IMR-90 (cell line): Measurements from ENCODE around the gene ZNF630. TPM values are rescaled to one million over a fixed set of nuclear protein-coding genes. Genes with fewer than 3 reads are reported as not detected.

Source experiments
- ATAC-seq: fragments of 200-7000 bp; cut with Tn5 transposase; 2 replicates; pipeline ENCODE4 v1.9.1; 2020; ENCODE audit warnings: low read depth, mild to moderate bottlenecking, moderate library complexity
- BruUV-seq: library from RNA; stranded (reverse); fragments of 400-500 nt; replicated peaks from 2 replicates; lab custom pipeline; 2021; lab: Mats Ljungman, UMichigan
- CTCF ChIA-PET: fragments of 300-600 bp; formaldehyde crosslinking; extraction: SDS; loops from one replicate; lab custom pipeline; 2021; ENCODE audit warnings: antibody characterized with exemption; lab: Yijun Ruan, JAX
- POLR2A ChIA-PET: fragments of 300-600 bp; sonication (Branson Sonifier 250); formaldehyde crosslinking; loops from one replicate; lab custom pipeline; 2022; ENCODE audit warnings: antibody characterized with exemption; ENCODE audit not compliant: unreplicated experiment; lab: Charles Lee
- DNase-seq: peaks from one replicate; pipeline ENCODE4 v3.0.0; 2013
- H2AFZ ChIP-seq: replicated peaks from 2 replicates; pipeline ENCODE3; 2013; ENCODE audit warnings: low read length, mild to moderate bottlenecking; ENCODE audit not compliant: poor library complexity
- H2AK5ac ChIP-seq: 2 replicates; pipeline ENCODE4 v1.6.1; 2013; ENCODE audit warnings: low read depth, low read length, inconsistent platforms
- H2AK9ac ChIP-seq: replicated peaks from 2 replicates; pipeline ENCODE3; 2013; ENCODE audit warnings: mild to moderate bottlenecking, low read depth, low read length, moderate library complexity; ENCODE audit not compliant: poor library complexity
- H2BK120ac ChIP-seq: 2 replicates; pipeline ENCODE4 v1.6.1; 2013; ENCODE audit warnings: low read depth, low read length, inconsistent platforms
- H2BK15ac ChIP-seq: 3 replicates; pipeline ENCODE4 v1.6.1; 2013; ENCODE audit warnings: low read depth, low read length, inconsistent platforms
- H2BK20ac ChIP-seq: 2 replicates; pipeline ENCODE4 v1.6.1; 2013; ENCODE audit warnings: low read depth, mild to moderate bottlenecking, inconsistent platforms, low read length, moderate library complexity
- H2BK5ac ChIP-seq: 2 replicates; pipeline ENCODE4 v1.6.1; 2013; ENCODE audit warnings: mild to moderate bottlenecking, low read depth, low read length, inconsistent platforms; ENCODE audit not compliant: poor library complexity, severe bottlenecking
- H3K14ac ChIP-seq: replicated peaks from 2 replicates; pipeline ENCODE4 v1.6.1; 2013; ENCODE audit warnings: low read depth, low read length, inconsistent platforms
- H3K18ac ChIP-seq: 2 replicates; pipeline ENCODE4 v1.6.1; 2013; ENCODE audit warnings: low read depth, low read length, control low read depth
- H3K23ac ChIP-seq: 2 replicates; pipeline ENCODE4 v1.6.1; 2013; ENCODE audit warnings: low read depth, low read length, inconsistent platforms
- H3K27ac ChIP-seq: 2 replicates; pipeline ENCODE4 v1.5.1; 2013; ENCODE audit warnings: mild to moderate bottlenecking, control low read depth, low read length; ENCODE audit not compliant: insufficient read depth
- H3K27me3 ChIP-seq: 2 replicates; pipeline ENCODE4 v1.6.1; 2013; ENCODE audit warnings: low read length; ENCODE audit not compliant: control insufficient read depth, insufficient read depth
- H3K36me3 ChIP-seq: 2 replicates; pipeline ENCODE4 v1.6.1; 2013; ENCODE audit warnings: low read length, mixed read lengths; ENCODE audit not compliant: control insufficient read depth, insufficient read depth
- H3K4ac ChIP-seq: 2 replicates; pipeline ENCODE4 v1.6.1; 2013; ENCODE audit warnings: low read depth, low read length, inconsistent platforms
- H3K4me1 ChIP-seq: 2 replicates; pipeline ENCODE4 v1.6.1; 2013; ENCODE audit warnings: low read length, mixed read lengths; ENCODE audit not compliant: control insufficient read depth, insufficient read depth
- H3K4me2 ChIP-seq: 2 replicates; pipeline ENCODE4 v1.6.1; 2013; ENCODE audit warnings: low read depth, mild to moderate bottlenecking, control low read depth, low read length, moderate library complexity
- H3K4me3 ChIP-seq: 2 replicates; pipeline ENCODE4 v1.5.1; 2013; ENCODE audit warnings: low read depth, mild to moderate bottlenecking, control low read depth, low read length, moderate library complexity; ENCODE audit not compliant: insufficient read depth
- H3K56ac ChIP-seq: 2 replicates; pipeline ENCODE4 v1.6.1; 2013; ENCODE audit warnings: low read length, inconsistent platforms; ENCODE audit not compliant: insufficient read depth; ENCODE audit errors: extremely low read depth
- H3K79me1 ChIP-seq, 2 experiments: 2 replicates each; pipeline ENCODE4 v1.6.1; 2013; ENCODE audit warnings: low read length in 2 of 2, inconsistent platforms in 1 of 2, low read depth in 1 of 2
- H3K9ac ChIP-seq: 2 replicates; pipeline ENCODE4 v1.6.1; 2013; ENCODE audit warnings: low read depth, low read length, control low read depth
- H3K9me1 ChIP-seq: 2 replicates; pipeline ENCODE4 v1.6.1; 2013; ENCODE audit warnings: low read length, inconsistent platforms; ENCODE audit not compliant: insufficient read depth
- H3K9me3 ChIP-seq: 2 replicates; pipeline ENCODE4 v1.6.1; 2013; ENCODE audit warnings: low read length; ENCODE audit not compliant: control insufficient read depth, insufficient read depth
- H4K20me1 ChIP-seq: 2 replicates; pipeline ENCODE4 v1.6.1; 2013; ENCODE audit warnings: low read length, inconsistent platforms; ENCODE audit not compliant: insufficient read depth
- H4K5ac ChIP-seq: 2 replicates; pipeline ENCODE4 v1.6.1; 2013; ENCODE audit warnings: mild to moderate bottlenecking, low read depth, low read length, control low read depth
- H4K8ac ChIP-seq, 2 experiments: 2 replicates each; pipeline ENCODE4 v1.6.1; 2013; ENCODE audit warnings: low read depth in 2 of 2, low read length in 2 of 2, control low read depth in 1 of 2, inconsistent platforms in 1 of 2
- H4K91ac ChIP-seq: 2 replicates; pipeline ENCODE4 v1.6.1; 2013; ENCODE audit warnings: low read depth, low read length, inconsistent platforms; ENCODE audit not compliant: insufficient read depth
- CEBPB ChIP-seq: IDR thresholded peaks from 2 replicates; pipeline ENCODE4 v1.6.1; 2012; ENCODE audit warnings: low read depth, low read length, improper control_type of control experiment
- RAD21 ChIP-seq: IDR thresholded peaks from 2 replicates; pipeline ENCODE4 v1.6.1; 2012; ENCODE audit warnings: low read length, improper control_type of control experiment
- WGBS, 2 experiments: methylation state at CpG; one replicate each; pipeline versions ENCODE4 v1.1.5 to v1.1.7; 2013; ENCODE audit warnings: missing lambda C conversion rate in 2 of 2; ENCODE audit not compliant: insufficient read length in 1 of 2; ENCODE audit errors: extremely low coverage in 2 of 2; 5-methylcytosine and 5-hydroxymethylcytosine counted together
- dilution Hi-C: fragments of 300-500 bp; cut with HindIII; formaldehyde crosslinking; loops from one replicate; pipeline ENCODE4 v1.14.3; 2018; ENCODE audit warnings: low sequenced_read_pairs; ENCODE audit not compliant: unreplicated experiment
- in situ Hi-C: fragments of 300-500 bp; cut with MboI; formaldehyde crosslinking; loops from 3 replicates; pipeline ENCODE4 v1.14.3; 2019; ENCODE audit warnings: low sequenced_read_pairs, inconsistent platforms, mixed read lengths
- intact Hi-C: fragments of 100-400 bp; cut with micrococcal nuclease; formaldehyde crosslinking; loops from 2 replicates; pipeline ENCODE4 v1.10.0; 2022
- polyA plus RNA-seq, 3 experiments: library from polyadenylated mRNA; depleted of rRNA; stranded (reverse); fragments of >200 nt; gene quantifications; 2 replicates each; pipeline ENCODE4 v1.2.3, GENCODE V29; 2012; ENCODE audit warnings: low replicate concordance in 1 of 3
- total RNA-seq: library from RNA; depleted of rRNA; stranded (reverse); fragments of >200 nt; gene quantifications from 2 replicates; pipeline ENCODE4 v1.2.3, GENCODE V29; 2012

The ZNF630 gene
- total and polyA plus RNA-seq, 2 of the 4 experiments (the other 2 are of a cell fraction) = 0.24 to 0.54 TPM

DNA sequence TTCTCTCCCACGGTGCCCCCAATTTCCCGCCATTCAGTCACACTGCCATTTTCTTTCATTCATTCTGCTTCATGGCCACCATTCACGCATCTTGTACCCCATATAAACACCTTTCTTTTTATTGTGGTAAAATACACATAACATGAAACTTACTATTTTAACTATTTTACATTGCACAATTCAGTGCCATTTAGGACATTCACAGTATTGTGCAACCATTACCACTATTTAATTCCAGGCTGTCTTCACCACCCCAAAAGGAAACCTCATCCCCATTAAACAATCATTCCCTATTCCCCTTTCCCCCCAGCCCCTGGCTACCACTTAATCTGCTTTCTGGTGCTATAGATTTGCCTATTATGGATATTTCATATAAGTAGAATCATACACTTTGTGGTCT, 48.7 kb downstream of the ZNF630 start:
- Histone ChIP-seq H3K9ac (no peak overlapping the region), H3K36me3 (no peaks in the 10 kb centered on the region), H3K4me1 (no peaks in the 10 kb centered on the region), H4K91ac (no peak overlapping the region), H3K9me3 (no peaks in the 10 kb centered on the region), H3K14ac (no peak overlapping the region), H4K8ac (no peak overlapping the region), H2AFZ (no peak overlapping the region), H2AK5ac (no peak overlapping the region), H3K27me3 (no peaks in the 10 kb centered on the region), H3K4me2 (no peak overlapping the region), H2AK9ac (no peak overlapping the region), H3K4me3 (no peak overlapping the region), H4K20me1 (no peaks in the 10 kb centered on the region), H3K9me1 (no peaks in the 10 kb centered on the region), H4K5ac (no peak overlapping the region), H2BK20ac (no peak overlapping the region), H3K23ac (no peak overlapping the region), H3K4ac (no peak overlapping the region), H2BK120ac (no peak overlapping the region), H2BK15ac (no peak overlapping the region), H3K56ac (no peak overlapping the region), H3K18ac (no peak overlapping the region), H3K79me1 (no peaks in the 10 kb centered on the region), H2BK5ac (no peak overlapping the region), H3K27ac (no peak overlapping the region)
- in situ Hi-C loops (loop anchor here (10.0 kb wide), 1 partner anchor 188 kb away; the partner anchor contains the start of gene ZNF81), intact Hi-C loops (no loop called here), dilution Hi-C loops (no loop called here)
- POLR2A ChIA-PET = no interaction called here
- ATAC-seq (no peak), DNase-seq (no peak)
- CTCF ChIA-PET = no interaction called here
- TF ChIP-seq RAD21 (no peak), CEBPB (peak; percentile 73)
- whole genome bisulfite sequencing, 2 experiments = 60% methylated on average over 1 of the region's 3 CpGs; no CpG with 5 or more reads in 1 of the 2 experiments
- BruUV-seq = no TSS peak
